ENCODE results near the gene CXCR4. TPM values are rescaled to one million over a fixed set of nuclear protein-coding genes. Genes with fewer than 3 reads are reported as not detected.

Gene CXCR4
- 161 and 164 TPM in 2 replicates for total RNA-seq (2014; rRNA removed; shearing (Covaris generic))

DNA sequence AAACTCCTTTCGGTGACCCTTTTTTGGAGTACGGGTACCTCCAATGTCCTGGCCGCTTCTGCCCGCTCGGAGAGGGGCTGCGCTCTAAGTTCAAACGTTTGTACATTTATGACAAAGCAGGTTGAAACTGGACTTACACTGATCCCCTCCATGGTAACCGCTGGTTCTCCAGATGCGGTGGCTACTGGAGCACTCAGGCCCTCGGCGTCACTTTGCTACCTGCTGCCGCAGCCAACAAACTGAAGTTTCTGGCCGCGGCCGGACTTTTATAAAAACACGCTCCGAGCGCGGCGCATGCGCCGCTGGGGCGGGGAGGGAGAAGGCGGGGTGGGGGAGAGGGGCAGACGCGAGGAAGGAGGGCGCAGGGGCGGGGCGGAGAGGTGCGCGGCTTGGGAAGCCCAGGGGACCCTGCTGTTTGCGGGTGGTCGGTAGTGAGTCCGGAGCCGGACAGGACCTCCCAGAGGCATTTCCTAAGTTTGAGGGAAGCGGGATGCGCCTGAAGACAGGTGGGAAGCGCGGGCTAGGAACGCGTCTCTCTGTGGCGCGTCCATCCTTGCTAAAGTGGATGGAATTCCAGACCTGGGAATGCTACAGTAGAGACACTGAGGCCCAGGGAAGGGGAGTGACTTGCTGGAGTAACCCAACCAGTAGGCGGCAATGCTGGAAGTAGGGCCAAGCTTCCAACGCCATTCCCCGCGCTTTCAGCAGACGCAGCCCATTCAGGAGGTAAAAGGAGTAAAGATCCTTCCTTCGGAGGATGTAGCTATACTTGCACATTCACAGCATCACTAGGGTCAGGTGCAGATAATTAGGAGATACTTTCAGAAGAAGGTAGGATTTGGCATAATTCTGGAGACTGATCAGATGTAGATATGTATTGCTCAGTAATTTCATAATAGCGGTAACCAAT lies at the start of gene CXCR4:
Gene CXCR4, minus strand, starts transcription at position 241 of the 910 bp plus-strand sequence. Its CDS starts 89 bp downstream, at position 152.
- Histone ChIP-seq H3K4me1 (peaks cover 42% of the 10 kb centered on the region), H3K27ac (peak within 1 kb of the TSS; percentile 79), H3K9me3 (replicated peaks) (no peaks in the 10 kb centered on the region), H3K4me3 (peak within 1 kb of the TSS; percentile 77), H3K36me3 (peaks cover 28% of the 10 kb centered on the region), H3K27me3 (no peaks in the 10 kb centered on the region)
- peak; percentile 93 to 94 for DNase-seq

DNA sequence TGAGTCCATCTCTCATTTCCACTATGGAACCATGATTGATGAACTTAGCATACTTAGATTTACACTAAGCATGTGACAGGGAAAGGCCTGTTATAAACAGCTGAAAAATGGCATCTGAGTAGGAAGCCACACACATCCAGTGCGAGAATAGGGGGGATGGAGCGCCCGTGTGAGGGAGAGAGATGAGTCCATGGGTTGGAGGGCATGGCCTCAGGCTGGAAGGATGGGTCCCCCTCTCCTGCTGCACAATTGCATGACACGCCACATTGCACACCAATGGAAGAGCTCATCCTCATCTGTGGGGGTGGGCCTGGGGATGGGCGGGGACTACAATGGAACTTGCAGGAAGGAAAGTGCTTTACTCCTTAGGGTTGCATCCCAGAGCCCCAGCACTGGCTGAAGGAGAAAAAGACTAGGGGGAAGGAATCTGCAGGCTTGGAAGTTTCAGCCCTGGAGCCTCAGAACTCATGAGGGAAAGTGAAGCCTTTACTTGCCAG lies 46.4 kb upstream of the CXCR4 start:
- H3K4me1 ChIP-seq: no peaks in the 10 kb centered on the region
- H3K36me3 ChIP-seq: no peaks in the 10 kb centered on the region
- no peak for DNase-seq
- no peak overlapping the region for H3K4me3 ChIP-seq
- H3K27ac ChIP-seq: no peak overlapping the region
- no peaks in the 10 kb centered on the region for H3K27me3 ChIP-seq
- H3K9me3 ChIP-seq (replicated peaks): no peaks in the 10 kb centered on the region

DNA sequence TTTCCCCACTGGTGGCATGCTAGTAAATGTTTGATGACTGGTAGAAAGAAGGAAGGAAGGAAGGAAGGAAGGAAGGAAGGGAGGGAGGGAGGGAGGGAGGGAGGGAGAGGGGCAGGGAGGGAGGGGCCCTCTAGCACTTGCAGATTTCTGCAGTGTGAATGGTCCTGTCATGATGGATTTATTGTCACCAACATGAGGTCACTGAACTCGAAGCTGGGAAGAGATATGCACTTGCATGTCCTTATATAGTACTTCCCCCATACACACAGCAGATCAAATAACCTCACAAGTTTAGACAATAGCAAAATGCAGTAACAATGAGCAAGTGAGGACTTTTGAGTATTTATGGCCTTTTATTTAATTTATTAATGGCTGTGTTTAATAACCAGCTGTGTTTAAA lies 44.5 kb upstream of the CXCR4 start:
- Histone ChIP-seq H3K4me3 (no peak overlapping the region), H3K9me3 (replicated peaks) (no peaks in the 10 kb centered on the region), H3K27me3 (no peaks in the 10 kb centered on the region), H3K27ac (no peak overlapping the region), H3K4me1 (no peaks in the 10 kb centered on the region), H3K36me3 (no peaks in the 10 kb centered on the region)
- DNase-seq: no peak

DNA sequence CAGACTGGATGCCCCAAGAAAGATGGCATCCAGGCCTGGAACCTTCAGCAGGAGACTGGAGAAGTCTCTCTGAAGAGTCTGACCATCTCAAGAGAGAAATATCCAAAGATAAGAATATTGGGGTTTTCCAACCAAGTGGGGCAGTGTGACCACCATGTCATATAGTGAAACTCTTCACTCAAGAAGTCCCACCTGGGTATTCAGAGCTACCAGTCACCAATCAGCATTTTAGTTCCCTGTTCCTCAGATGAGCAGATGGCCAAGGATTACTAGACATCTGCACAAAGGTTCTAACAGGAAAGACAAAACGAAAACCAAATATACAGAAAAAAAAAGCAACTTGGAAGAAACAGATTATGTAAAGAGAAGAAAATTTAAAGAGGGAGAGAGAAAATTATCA lies 38.5 kb upstream of the CXCR4 start:
- no peak overlapping the region for H3K27ac ChIP-seq
- no peak for DNase-seq
- H3K4me1 ChIP-seq: peaks cover 16% of the 10 kb centered on the region
- no peaks in the 10 kb centered on the region for H3K27me3 ChIP-seq
- no peaks in the 10 kb centered on the region for H3K9me3 ChIP-seq (replicated peaks)
- no peak overlapping the region for H3K4me3 ChIP-seq
- no peaks in the 10 kb centered on the region for H3K36me3 ChIP-seq

DNA sequence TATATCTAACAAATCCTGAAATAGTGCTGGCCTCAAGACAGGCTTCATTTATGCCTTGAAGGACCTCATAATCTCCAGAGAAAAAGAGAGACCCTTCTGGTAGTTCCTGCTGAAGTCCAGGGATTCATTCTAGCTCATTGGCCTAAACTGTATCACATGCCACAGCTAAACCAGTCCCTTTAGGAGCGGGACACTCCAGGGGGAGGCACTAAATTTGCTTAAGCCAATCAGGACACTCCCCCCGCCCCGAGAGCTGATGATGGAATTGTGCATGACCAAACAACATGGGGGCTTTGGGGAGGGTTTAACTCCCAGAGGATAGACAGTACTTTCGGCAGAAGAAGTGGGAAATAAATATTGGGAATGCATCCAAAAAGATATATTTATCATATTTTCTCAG lies 36.4 kb upstream of the CXCR4 start:
- Histone ChIP-seq H3K27me3 (no peaks in the 10 kb centered on the region), H3K36me3 (no peaks in the 10 kb centered on the region), H3K27ac (peak overlapping the region; percentile 1; the same call in 1 of the 2 replicates), H3K9me3 (replicated peaks) (no peaks in the 10 kb centered on the region), H3K4me3 (no peak overlapping the region), H3K4me1 (peaks cover 16% of the 10 kb centered on the region)
- DNase-seq: peak; percentile 38 to 75

DNA sequence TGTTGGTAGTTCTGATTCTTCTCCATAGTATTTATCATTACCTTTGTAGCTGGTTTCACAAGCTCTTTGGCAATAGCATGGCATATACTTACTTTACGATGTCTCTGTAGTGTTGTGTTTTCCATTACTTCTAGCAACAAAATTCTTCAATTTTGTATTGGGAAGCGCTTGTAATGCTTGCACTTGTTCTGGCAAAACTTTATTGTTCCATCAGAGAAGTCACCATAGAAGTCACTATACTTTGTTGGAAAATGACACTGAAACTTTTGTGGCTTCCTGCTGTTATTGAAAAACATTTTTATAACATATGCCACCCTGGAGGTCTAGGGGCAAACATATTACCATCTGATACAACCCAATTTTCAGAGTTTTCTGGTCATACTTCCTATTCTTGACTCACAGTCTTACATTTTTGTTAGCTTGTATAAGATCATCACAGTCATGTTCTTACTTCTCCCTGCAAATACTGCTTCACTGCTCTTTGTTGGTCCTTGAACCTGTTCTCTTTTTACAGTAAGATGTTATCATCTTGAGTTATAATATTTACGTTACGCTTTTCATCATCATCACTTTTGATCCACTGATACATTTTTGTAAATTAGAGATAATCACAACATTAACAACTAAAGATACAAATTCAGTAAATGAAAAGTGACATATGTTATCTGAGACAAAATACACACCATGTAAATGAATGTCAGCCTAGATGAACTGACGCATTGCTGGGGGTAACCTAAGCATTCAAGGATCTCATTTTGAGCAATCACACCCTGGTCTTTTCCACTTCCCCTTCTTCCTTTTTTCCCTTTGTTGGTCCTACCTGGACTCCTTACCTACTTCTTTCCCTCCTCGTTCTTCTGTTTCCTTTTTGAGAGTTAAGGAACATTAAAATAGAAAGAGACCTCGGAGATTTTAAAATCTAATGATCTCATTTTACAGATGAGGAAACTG lies 33.3 kb upstream of the CXCR4 start:
- Histone ChIP-seq H3K27ac (no peak overlapping the region), H3K36me3 (no peaks in the 10 kb centered on the region), H3K4me1 (peaks cover 16% of the 10 kb centered on the region), H3K27me3 (no peaks in the 10 kb centered on the region), H3K4me3 (no peak overlapping the region), H3K9me3 (replicated peaks) (no peaks in the 10 kb centered on the region)
- DNase-seq: no peak

DNA sequence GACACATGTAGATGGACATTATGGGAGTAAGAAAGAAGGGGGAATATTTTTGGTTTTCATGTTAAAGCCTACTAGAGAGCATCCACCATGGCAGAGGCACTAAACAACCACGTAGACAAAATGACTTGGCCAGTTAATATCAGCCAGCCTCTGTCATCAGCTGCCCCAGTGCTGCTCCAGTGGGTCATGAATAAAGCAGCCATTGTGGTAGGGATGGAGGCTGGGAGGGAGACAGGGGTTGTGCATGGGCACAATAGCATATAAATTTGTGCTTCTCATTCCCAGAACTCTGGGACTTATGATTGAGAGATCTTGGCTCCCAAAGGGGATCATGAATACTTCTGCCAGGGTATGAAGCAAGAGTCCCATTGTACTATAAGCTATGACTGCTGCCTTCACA lies 31.1 kb upstream of the CXCR4 start:
- no peak overlapping the region for H3K4me3 ChIP-seq
- H3K27me3 ChIP-seq: no peaks in the 10 kb centered on the region

DNA sequence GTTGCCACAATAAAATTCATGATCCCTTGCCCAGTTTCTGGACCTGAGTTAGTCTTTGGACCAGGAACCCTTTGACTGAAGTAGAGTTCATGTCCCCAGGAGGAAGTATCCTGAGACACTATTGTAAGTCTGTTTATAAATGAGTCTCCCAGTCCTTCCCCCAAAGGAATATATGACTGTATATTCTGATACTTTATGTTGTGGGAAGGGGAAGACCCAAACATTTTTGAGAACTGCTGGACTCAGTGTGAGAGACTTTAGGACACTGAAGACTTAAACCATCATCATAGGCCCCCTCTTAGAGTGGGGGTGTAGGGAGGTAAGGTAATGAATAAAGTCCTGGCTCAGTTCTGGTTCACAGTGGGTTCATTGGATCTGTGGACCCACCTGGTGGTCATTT lies 28.6 kb upstream of the CXCR4 start:
- no peak for DNase-seq
- Histone ChIP-seq H3K27ac (no peak overlapping the region), H3K4me3 (no peak overlapping the region), H3K9me3 (replicated peaks) (no peaks in the 10 kb centered on the region), H3K36me3 (no peaks in the 10 kb centered on the region), H3K27me3 (no peaks in the 10 kb centered on the region), H3K4me1 (peaks cover 14% of the 10 kb centered on the region)

More for the DNA sequence above, 31.1 kb upstream of the CXCR4 start:
- Histone ChIP-seq H3K27ac (no peak overlapping the region), H3K9me3 (replicated peaks) (no peaks in the 10 kb centered on the region), H3K36me3 (no peaks in the 10 kb centered on the region), H3K4me1 (no peaks in the 10 kb centered on the region)
- no peak for DNase-seq

DNA sequence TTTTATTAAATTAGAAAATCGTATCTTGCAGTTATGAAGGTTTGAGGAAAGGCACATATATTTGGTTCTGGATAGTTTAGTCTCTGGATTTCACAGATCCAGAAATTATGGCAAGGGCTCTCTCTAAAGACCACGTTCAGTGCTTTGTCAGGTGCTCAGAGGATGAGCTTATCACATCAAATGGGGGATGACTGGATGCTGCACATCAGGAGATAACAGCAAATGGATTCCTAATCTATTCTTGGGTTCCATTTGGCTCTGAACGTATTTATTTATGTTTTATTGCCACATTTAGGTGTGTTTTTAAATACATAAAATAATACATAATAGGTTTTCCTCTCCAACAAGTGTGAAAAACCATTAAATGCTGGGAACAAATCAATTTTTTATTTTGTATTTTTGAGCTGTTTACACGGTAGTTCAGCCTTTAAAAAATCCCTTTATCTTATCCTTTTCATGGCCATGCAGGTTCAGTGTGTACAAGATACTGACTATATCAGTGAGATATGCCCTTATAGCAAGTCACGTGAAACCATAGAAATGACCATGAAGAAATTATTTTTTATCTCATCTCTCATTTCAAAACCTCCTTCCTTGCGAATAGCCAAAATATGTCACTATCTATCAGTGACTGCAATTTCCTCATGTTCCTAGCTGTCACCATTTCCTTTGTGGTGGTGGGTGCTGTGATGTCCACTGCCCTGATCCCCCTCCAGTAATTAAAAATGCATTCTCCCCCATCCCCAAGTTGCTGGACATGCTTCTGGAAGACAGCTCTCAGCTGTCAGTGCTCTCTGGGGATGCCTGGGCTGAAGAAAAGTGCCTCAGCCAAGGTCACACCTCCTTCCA lies 25.9 kb upstream of the CXCR4 start:
- H3K4me3 ChIP-seq: no peak overlapping the region
- no peaks in the 10 kb centered on the region for H3K27me3 ChIP-seq
- no peaks in the 10 kb centered on the region for H3K9me3 ChIP-seq (replicated peaks)
- H3K27ac ChIP-seq: no peak overlapping the region
- no peak for DNase-seq
- no peaks in the 10 kb centered on the region for H3K36me3 ChIP-seq
- peaks cover 26% of the 10 kb centered on the region for H3K4me1 ChIP-seq

DNA sequence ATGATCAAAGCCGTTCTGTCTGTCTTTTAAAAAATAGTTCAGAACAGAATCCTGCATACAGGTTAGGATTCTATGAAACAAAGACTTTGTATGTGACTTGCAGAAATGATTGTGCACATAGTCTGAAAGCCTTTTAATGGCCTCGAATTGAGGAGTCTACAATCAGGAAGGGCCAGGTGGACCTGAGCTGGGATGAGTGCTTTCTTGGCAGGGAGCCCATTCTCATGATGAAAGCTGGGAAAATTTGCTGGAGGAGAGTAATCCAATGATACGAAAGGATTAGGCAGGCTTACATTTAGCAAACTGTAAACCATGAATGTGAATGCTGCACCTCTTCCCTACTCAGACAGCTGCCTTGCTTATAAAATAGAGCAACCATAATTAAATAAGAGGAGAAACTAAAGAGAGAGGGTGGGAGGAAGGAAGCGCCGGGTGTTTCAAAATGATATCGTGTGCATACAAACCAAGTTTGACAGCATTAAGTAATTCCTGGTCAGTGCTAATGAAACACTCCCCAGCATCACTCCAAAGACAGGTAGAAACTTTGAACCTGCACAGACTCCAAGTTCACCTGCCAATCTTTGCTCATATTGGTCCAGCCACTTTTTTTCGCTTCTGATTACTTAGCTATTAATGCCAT lies 23.7 kb upstream of the CXCR4 start:
- DNase-seq: peak; percentile 87 to 98
- Histone ChIP-seq H3K4me3 (no peak overlapping the region), H3K27ac (peak overlapping the region; percentile 34), H3K36me3 (no peaks in the 10 kb centered on the region), H3K4me1 (peaks cover 39% of the 10 kb centered on the region), H3K9me3 (replicated peaks) (no peaks in the 10 kb centered on the region), H3K27me3 (no peaks in the 10 kb centered on the region)

DNA sequence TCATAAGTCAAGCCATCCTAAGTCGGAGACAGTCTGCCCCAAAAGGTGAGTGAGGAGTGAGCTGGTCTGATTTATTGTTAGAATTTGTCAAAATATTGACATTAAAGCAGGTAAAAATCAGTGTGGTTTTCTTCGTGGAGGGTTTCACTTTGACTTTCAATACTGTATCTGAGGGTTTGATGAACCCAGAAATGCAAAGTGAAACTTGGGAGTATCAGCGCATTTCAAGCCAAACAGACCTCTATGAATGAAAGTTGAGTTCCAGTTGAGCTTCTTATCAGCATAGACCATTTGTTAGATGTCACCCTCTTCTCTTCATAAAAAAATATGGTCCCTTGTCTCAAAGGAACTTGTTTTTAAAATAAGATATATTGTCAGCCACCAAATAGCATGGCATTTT lies 21.7 kb upstream of the CXCR4 start:
- H3K27ac ChIP-seq: no peak overlapping the region
- H3K9me3 ChIP-seq (replicated peaks): no peaks in the 10 kb centered on the region
- peaks cover 45% of the 10 kb centered on the region for H3K4me1 ChIP-seq
- H3K36me3 ChIP-seq: no peaks in the 10 kb centered on the region
- H3K4me3 ChIP-seq: no peak overlapping the region
- DNase-seq: no peak
- no peaks in the 10 kb centered on the region for H3K27me3 ChIP-seq

DNA sequence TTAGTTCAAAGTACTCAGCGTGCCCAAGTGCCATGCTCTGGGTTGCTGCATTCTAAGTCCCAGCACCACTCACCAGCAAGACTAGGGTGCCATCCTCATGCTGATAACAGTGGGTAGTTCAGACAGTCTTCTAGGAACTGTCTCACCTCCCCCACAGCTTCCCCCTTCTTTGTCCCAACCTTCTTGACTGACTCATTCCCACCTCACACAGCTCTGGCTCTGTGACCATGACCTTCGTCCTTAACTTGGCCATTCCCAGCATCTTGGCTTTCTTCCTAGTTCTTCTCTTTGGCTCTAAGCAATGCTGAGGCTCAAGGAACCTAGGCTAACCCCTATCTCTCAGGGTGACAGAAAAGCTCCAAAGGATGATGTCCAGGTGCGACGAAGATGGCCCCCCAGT lies 20.0 kb upstream of the CXCR4 start:
- H3K4me3 ChIP-seq: no peak overlapping the region
- H3K4me1 ChIP-seq: peaks cover 43% of the 10 kb centered on the region
- no peaks in the 10 kb centered on the region for H3K27me3 ChIP-seq
- no peak for DNase-seq
- H3K36me3 ChIP-seq: no peaks in the 10 kb centered on the region
- H3K27ac ChIP-seq: no peak overlapping the region
- H3K9me3 ChIP-seq (replicated peaks): no peaks in the 10 kb centered on the region

DNA sequence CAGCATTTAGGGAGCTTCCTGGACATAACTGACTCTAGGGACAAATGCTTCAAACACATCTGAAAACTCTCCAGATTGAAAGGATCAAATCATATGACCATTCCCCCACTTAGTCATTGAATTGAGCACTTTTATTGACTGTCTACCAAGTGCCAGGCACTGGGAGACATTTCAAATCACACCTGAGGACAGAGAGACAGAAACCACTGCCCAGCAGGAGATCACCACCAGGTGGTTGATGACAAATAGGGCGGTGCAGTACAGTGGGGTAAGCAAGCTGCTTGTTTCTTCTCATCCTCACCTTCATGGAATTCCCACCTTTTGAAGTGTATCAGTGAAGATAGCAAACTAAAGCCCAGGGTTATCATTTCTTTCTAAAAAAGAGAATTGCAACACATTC lies 19.0 kb upstream of the CXCR4 start:
- H3K4me1 ChIP-seq: peaks cover 34% of the 10 kb centered on the region
- no peaks in the 10 kb centered on the region for H3K9me3 ChIP-seq (replicated peaks)
- no peaks in the 10 kb centered on the region for H3K36me3 ChIP-seq
- H3K27me3 ChIP-seq: no peaks in the 10 kb centered on the region
- no peak for DNase-seq
- H3K4me3 ChIP-seq: no peak overlapping the region
- H3K27ac ChIP-seq: peak overlapping the region; percentile 23; the same call in 1 of the 2 replicates

Measured in SJCRH30 (cell line).